Loucy (cell line): ENCODE results near the gene LBP.

Experiments
- EZH2phosphoT487 ChIP-seq: fragments of 200-600 bp; IDR thresholded peaks from 2 replicates; pipeline ENCODE4 v1.6.1; 2018; ENCODE audit warnings: antibody characterized with exemption, mild to moderate bottlenecking, moderate library complexity, borderline replicate concordance
- TF ChIP-seq, protein P1 (sequence below): fragments of 200-600 bp; sonication (generic); conservative IDR thresholded peaks from 2 replicates; pipeline ENCODE4 v1.5.1; 2014; ENCODE audit warnings: mild to moderate bottlenecking, antibody characterized with exemption, low read length

DNA sequence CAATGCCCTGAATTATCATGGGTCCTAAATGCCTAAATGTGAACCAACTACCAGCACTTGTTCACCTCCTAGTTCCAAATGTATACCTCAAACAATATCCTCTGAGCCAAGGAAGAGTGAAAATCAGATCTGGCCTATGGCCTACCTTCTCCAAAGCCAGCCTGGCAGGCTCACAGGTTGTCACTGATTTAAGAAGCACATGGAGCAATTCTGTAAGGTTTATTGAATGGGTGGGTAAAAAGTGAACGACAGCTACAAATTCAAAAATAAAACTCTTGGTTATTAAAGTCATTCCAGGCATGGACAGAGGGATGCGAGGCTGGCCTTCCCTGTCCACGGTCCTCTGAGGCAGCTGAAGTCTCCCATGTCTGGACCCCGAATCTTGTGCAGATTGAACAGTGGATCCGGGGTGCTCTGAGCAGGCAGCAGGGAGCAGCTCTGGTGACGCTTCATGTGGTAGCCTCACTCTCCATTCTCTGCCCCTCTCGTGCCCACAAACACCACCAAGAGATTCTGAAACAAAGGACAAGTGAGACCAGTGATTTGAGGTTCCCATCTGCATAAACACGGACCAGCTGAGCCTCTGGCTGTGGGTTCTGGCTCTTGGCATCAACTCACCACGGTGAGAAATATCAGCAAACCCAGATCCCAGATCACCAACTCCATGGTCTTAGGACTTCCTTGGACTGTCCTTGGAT is 74.3 kb downstream of the LBP start:
- TF ChIP-seq, protein P1, sequence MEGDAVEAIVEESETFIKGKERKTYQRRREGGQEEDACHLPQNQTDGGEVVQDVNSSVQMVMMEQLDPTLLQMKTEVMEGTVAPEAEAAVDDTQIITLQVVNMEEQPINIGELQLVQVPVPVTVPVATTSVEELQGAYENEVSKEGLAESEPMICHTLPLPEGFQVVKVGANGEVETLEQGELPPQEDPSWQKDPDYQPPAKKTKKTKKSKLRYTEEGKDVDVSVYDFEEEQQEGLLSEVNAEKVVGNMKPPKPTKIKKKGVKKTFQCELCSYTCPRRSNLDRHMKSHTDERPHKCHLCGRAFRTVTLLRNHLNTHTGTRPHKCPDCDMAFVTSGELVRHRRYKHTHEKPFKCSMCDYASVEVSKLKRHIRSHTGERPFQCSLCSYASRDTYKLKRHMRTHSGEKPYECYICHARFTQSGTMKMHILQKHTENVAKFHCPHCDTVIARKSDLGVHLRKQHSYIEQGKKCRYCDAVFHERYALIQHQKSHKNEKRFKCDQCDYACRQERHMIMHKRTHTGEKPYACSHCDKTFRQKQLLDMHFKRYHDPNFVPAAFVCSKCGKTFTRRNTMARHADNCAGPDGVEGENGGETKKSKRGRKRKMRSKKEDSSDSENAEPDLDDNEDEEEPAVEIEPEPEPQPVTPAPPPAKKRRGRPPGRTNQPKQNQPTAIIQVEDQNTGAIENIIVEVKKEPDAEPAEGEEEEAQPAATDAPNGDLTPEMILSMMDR = no peak
- no peak for TF ChIP-seq EZH2phosphoT487
